ENCODE results near the gene RGS3. TPM values are rescaled to one million over a fixed set of nuclear protein-coding genes. Genes with fewer than 3 reads are reported as not detected.

RGS3 gene
- total and polyA plus RNA-seq, 10 of the 15 experiments (the other 5 are each of a cell fraction or from before 2014, with no cell fraction given), result 2.9 to 138 (median 28.8) TPM

DNA sequence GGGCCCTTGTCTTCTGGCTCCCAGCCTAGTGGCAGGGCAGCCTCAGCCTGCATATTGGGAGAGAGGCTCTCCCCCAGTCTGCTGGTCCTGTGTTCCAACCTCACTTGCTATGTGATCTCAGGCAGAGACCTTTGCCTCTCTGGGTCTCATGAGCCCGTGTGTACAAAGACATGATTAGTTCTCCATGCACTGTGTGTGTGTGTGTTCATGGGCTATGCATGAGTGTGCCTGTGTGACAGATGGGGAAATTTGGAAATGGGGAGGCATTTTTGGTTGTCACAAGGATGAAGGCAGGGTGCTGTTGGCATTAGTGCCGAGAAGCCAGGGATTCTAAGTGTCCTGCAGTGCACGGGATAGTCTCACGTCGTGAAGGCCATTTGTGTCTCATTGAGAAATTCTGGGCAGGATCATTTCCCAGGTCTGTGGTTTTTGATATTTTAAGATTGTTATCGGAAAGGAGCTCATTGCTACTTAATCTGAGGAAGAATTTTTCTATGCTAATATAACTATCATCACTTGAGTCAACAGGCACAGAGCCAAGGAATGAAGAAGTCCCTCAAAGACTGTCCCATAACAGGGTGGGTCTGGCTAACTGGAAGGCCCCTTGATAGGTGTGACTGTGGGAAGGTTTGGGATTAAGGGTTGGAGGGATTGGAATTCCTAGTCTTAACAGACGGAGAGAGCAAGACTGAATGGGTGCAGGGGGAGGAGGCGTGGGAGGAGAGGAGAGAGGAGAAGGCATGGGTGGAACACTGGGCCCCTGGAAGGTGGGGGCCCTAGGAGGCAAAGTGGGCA lies 168.5 kb downstream of the RGS3 start (continued):
- TF ChIP-seq SUZ12 (IDR thresholded peaks at IDR 0.05; ENCODE audit: unreplicated experiment), result no peak

DNA sequence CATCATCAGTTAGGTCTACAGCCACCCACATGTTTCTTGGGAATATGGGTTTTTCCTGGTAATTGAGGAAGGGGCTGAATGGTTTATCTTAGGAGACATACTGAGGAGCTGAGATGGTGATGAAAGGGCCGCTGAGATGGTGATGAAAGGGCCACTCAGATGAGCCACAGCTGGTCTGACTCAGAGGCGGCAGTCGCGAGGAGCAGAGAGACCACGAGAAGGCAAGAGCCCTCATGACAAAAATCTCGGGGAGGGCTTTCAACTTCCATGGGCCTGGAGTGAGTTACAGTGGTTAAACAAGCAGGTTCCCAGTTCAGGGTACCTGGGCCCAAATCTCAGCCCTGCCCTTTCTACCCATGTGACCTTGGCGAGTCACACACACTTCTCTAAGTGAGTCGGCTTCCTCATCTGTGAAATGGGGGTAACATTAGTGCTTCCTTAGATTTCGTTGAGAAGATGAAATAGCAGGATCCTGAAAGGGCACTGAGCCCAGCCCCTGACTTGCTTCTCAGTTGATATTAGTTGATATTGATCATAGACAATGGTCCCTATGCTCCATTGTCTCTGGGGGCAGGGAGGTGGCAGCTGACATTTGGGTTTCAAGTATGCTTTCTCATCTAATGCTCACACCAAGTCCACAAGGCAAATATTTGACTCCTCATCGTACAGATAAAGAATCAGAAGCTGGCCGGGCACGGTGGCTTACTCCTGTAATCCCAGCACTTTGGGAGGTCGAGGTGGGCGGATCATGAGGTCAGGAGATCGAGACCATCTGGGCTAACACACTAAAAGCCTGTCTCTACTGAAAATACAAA lies 169.5 kb downstream of the RGS3 start:
- H3K36me3 ChIP-seq (ENCODE audit: control insufficient read depth in 2 of 2, insufficient read depth in 2 of 2, low read length in 1 of 2), result no peaks in the 10 kb centered on the region
- no peak for FAIRE-seq
- intact Hi-C loops (cut with micrococcal nuclease; ENCODE audit: unreplicated experiment) (no loop called here), in situ Hi-C loops (cut with MboI) (no loop called here)
- TF ChIP-seq ASH2L (IDR thresholded peaks at IDR 0.05; ENCODE audit: borderline replicate concordance, low read depth), result no peak
- no peak for TF ChIP-seq HDAC6 (IDR thresholded peaks at IDR 0.05; ENCODE audit: unreplicated experiment)
- TF ChIP-seq POU2F2 (IDR thresholded peaks at IDR 0.05; ENCODE audit: borderline replicate concordance, low read depth, low read length), result no peak
- TF ChIP-seq ZBED1 (IDR thresholded peaks at IDR 0.05; ENCODE audit: borderline replicate concordance), result no peak
- TF ChIP-seq ZZZ3 (IDR thresholded peaks at IDR 0.05; ENCODE audit: control insufficient read depth, insufficient read length, low read depth), result no peak
- no peak for TF ChIP-seq DPF2 (IDR thresholded peaks at IDR 0.05)
- TF ChIP-seq MYB (IDR thresholded peaks at IDR 0.05; ENCODE audit: borderline replicate concordance, low read depth, low read length), result no peak
- ChIA-PET SMC1A (ENCODE audit: uncharacterized antibody, unreplicated experiment) (interaction anchor here (1.0 to 1.2 kb wide), 2 partner anchors 22 to 30 kb away, joined by 3 read pairs; no protein-coding TSS in a partner anchor), POLR2A (no interaction called here), CTCF (interaction anchor here (1.0 kb wide), 1 partner anchor 25 kb away, joined by 4 read pairs; no protein-coding TSS in a partner anchor), RAD21 (ENCODE audit: unreplicated experiment) (interaction anchor here (0.6 kb wide), 1 partner anchor 22 kb away, joined by 3 read pairs; no protein-coding TSS in a partner anchor)
- no peak overlapping the region for H3K27ac ChIP-seq (ENCODE audit: control insufficient read depth, insufficient read depth)
- no TSS peak for BruUV-seq (replicated peaks)
- H3K79me2 ChIP-seq (ENCODE audit: control insufficient read depth, insufficient read depth, low read length), result no peaks in the 10 kb centered on the region
- H3K4me1 ChIP-seq (ENCODE audit: control insufficient read depth, insufficient read depth, low read length), result no peaks in the 10 kb centered on the region
- H3K27me3 ChIP-seq (replicated peaks in 1 of 2; ENCODE audit: control insufficient read depth in 2 of 2, insufficient read depth in 2 of 2, low read length in 1 of 2), result no peaks in the 10 kb centered on the region; a peak in 1 of 4 replicates
- no peaks in the 10 kb centered on the region for H4K20me1 ChIP-seq (ENCODE audit: control insufficient read depth, insufficient read depth)
- no peaks in the 10 kb centered on the region for H3K9me3 ChIP-seq (replicated peaks; ENCODE audit: control insufficient read depth, insufficient read depth, low read length)
- H3K4me2 ChIP-seq (ENCODE audit: control insufficient read depth, insufficient read depth), result no peak overlapping the region
- H2AFZ ChIP-seq (ENCODE audit: control insufficient read depth, low read depth, low read length), result no peak overlapping the region
- no peak overlapping the region for H3K4me3 ChIP-seq
- ATAC-seq, result no peak
- no peak for DNase-seq (ENCODE audit: low read depth, low spot score)
- no peak overlapping the region for H3K9ac ChIP-seq (ENCODE audit: control insufficient read depth, insufficient read depth, low read length)
- 27% methylated on average over 15 of the region's 15 CpGs for WGBS (ENCODE audit: insufficient coverage, insufficient replicate concordance, low lambda C conversion rate, missing lambda C conversion rate)

Measured in GM12878 (cell line).